Measurements from ENCODE around the gene MAMDC2.

MAMDC2 gene

DNA sequence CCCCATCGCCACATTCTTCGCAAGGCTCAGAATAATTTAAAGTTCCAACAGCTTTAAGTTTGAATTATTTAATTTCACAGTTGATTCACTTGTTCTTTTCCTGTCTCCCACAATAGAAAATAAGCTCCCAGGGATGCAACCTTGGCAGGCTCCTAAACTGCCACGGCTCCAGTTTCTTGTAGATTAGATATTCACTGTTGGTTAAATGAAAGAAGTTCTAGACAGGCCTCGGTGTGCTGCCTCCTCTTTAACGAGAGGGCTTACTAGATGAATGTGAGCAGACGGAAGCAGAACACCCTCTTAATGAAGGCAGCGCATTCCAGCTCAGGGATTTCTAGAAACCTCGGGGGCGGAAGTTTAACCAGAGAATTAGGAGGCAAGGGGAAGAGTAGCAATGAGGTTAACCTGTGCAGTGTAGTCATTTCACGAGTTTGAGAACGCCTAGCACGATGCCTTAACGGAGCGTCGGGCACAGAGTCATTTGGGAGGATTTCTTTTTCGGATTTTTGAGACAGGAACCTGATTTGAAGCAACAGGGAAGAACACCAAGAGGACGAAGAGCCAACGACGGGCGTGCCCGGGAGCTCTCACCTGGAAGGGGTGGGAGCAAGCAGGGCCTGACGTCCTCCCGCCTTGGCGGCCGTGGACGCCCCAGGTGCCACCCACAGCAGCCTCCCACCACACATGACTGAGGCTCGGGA is 214.5 kb downstream of the MAMDC2 start:
- Histone ChIP-seq H3K36me3 (ENCODE audit: control insufficient read depth, insufficient read depth, low read length) (no peaks in the 10 kb centered on the region), H3K9me3 (ENCODE audit: control insufficient read depth, insufficient read depth, low read length) (no peaks in the 10 kb centered on the region), H3K27me3 (ENCODE audit: control insufficient read depth, insufficient read depth, low read length) (no peaks in the 10 kb centered on the region), H3K4me3 (ENCODE audit: low read length) (peak overlapping the region; percentile 72; the same call in 1 of the 2 replicates), H3K4me1 (ENCODE audit: control insufficient read depth, insufficient read depth, low read length) (no peaks in the 10 kb centered on the region), H3K27ac (ENCODE audit: low read length) (no peak overlapping the region)
- no peak for DNase-seq (ENCODE audit: low read depth, low spot score)
- no CpG with 5 or more reads among the region's 27 CpGs for WGBS (ENCODE audit: insufficient coverage, insufficient read length)

GRCh38 chr9:70258692-70259511 is 215.3 kb downstream of the MAMDC2 start, which contains the start of gene SMC5:
SMC5 (plus strand) TSS chr9:70258978; CDS start chr9:70259079, 101 bp downstream.
- WGBS (ENCODE audit: insufficient coverage, insufficient read length): no CpG with 5 or more reads among the region's 75 CpGs
- DNase-seq (ENCODE audit: low read depth, low spot score): peak; percentile 74

DNA sequence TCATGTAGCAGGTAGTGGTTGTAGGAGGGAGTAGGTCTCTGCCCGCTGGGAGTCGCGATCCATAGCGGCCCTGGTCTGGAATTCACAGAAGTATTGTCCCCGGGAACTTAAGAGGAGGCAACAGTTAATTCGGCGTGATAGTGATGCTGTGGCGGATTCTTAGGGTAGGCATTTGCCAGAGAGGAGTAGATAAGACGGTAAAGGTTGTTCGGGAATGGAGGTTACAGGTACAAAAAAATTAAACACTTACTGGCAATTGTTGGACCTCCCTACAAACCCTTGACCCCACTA is 215.8 kb downstream of the MAMDC2 start:
- Histone ChIP-seq H3K27ac (ENCODE audit: low read length) (no peak overlapping the region), H3K9me3 (ENCODE audit: control insufficient read depth, insufficient read depth, low read length) (no peaks in the 10 kb centered on the region), H3K4me3 (ENCODE audit: low read length) (peak overlapping the region; percentile 72), H3K36me3 (ENCODE audit: control insufficient read depth, insufficient read depth, low read length) (no peaks in the 10 kb centered on the region), H3K4me1 (ENCODE audit: control insufficient read depth, insufficient read depth, low read length) (no peaks in the 10 kb centered on the region), H3K27me3 (ENCODE audit: control insufficient read depth, insufficient read depth, low read length) (no peaks in the 10 kb centered on the region)
- DNase-seq (ENCODE audit: low read depth, low spot score): no peak
- no CpG with 5 or more reads among the region's 10 CpGs for WGBS (ENCODE audit: insufficient coverage, insufficient read length)

More at GRCh38 chr9:70258692-70259511, 215.3 kb downstream of the MAMDC2 start, which contains the start of gene SMC5:
- H3K36me3 ChIP-seq (ENCODE audit: control insufficient read depth, insufficient read depth, low read length): no peaks in the 10 kb centered on the region
- H3K4me1 ChIP-seq (ENCODE audit: control insufficient read depth, insufficient read depth, low read length): no peaks in the 10 kb centered on the region
- no peaks in the 10 kb centered on the region for H3K27me3 ChIP-seq (ENCODE audit: control insufficient read depth, insufficient read depth, low read length)
- no peaks in the 10 kb centered on the region for H3K9me3 ChIP-seq (ENCODE audit: control insufficient read depth, insufficient read depth, low read length)
- peak within 1 kb of the TSS; percentile 72 for H3K4me3 ChIP-seq (ENCODE audit: low read length)
- H3K27ac ChIP-seq (ENCODE audit: low read length): no peak within 1 kb of the TSS

DNA sequence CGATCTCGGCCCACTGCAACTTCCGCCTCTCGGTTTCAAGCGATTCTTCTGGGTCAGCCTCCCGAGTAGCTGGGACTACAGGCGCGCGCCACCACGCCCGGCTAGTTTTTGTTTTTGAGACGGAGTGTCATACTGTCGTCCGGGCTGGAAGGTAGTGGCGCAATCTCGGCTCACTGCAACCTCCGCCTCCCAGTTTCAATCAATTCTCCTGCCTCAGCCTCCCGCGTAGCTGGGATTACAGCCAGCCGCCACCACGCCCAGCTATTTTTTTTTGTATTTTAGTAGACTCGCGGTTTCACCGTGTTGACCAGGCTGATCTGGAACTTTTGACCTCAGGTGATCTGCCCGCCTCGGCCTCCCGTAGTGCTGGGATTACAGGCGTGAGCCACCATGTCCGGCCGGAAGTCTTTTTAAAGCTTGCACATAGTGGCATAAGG is 216.4 kb downstream of the MAMDC2 start:
- H3K4me1 ChIP-seq (ENCODE audit: control insufficient read depth, insufficient read depth, low read length): no peaks in the 10 kb centered on the region
- no peaks in the 10 kb centered on the region for H3K9me3 ChIP-seq (ENCODE audit: control insufficient read depth, insufficient read depth, low read length)
- no peak for DNase-seq (ENCODE audit: low read depth, low spot score)
- no CpG with 5 or more reads among the region's 30 CpGs for WGBS (ENCODE audit: insufficient coverage, insufficient read length)
- peaks cover 3% of the 10 kb centered on the region; the same call in 1 of the 2 replicates for H3K36me3 ChIP-seq (ENCODE audit: control insufficient read depth, insufficient read depth, low read length)
- peak overlapping the region; percentile 33; the same call in 1 of the 2 replicates for H3K4me3 ChIP-seq (ENCODE audit: low read length)
- no peaks in the 10 kb centered on the region for H3K27me3 ChIP-seq (ENCODE audit: control insufficient read depth, insufficient read depth, low read length)
- H3K27ac ChIP-seq (ENCODE audit: low read length): no peak overlapping the region

DNA sequence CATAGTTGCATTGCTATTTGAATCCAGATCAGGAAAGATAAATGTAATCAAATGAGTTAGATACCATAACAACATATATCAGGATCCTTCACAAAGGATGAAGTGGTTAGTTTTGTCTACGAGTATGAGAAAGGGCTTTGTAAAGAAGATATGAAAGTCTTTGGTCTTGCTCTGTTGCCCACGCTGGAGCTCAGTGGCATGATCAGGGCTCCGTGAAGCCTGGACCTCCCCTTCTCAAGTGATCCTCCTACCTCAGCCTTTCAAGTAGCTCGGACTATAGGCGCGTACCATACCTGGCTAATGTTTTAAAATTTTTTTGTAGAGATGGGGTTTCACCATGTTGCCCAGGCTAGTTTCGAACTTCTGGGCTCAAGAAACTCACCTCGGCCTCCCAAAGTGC is 217.0 kb downstream of the MAMDC2 start:
- Histone ChIP-seq H3K36me3 (ENCODE audit: control insufficient read depth, insufficient read depth, low read length) (peaks cover 3% of the 10 kb centered on the region; the same call in 1 of the 2 replicates), H3K27ac (ENCODE audit: low read length) (no peak overlapping the region), H3K9me3 (ENCODE audit: control insufficient read depth, insufficient read depth, low read length) (no peaks in the 10 kb centered on the region), H3K27me3 (ENCODE audit: control insufficient read depth, insufficient read depth, low read length) (no peaks in the 10 kb centered on the region), H3K4me3 (ENCODE audit: low read length) (no peak overlapping the region), H3K4me1 (ENCODE audit: control insufficient read depth, insufficient read depth, low read length) (no peaks in the 10 kb centered on the region)
- no peak for DNase-seq (ENCODE audit: low read depth, low spot score)
- no CpG with 5 or more reads among the region's 8 CpGs for WGBS (ENCODE audit: insufficient coverage, insufficient read length)

DNA sequence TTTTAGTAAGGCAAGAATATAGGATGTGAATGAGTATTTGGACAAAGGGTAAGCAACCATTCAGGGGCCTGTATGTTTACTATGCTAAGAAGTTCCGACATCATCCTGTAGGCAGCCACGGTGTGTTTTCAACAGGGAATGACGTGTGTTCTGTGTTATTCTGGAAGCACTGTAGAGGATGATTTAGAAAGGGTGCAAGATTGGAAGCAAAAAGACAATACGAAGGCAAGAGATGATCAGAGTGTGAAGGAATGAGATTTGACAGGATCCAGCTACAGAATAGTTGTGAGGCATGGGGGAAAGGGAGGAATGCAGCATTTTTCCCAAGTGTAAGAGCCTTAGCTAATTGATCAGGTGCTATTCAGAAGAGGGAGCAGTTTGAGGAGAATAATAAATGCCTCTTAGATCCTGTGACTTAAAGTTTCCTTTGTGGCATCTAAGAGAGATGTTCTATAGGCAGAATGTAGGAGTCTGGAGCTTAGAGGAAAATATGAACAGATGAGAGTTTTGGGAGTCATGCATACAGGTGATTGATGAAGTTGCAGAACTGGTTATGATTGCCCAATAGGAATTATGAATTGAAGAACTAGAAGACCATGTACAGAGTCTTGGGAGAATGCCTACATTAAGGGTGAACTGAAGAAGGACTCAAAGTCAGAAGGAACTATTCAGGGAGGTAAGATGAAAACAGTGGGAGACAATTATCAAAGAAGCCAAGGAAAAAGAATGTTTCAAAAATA is 217.7 kb downstream of the MAMDC2 start:
- no CpG with 5 or more reads among the region's 4 CpGs for WGBS (ENCODE audit: insufficient coverage, insufficient read length)
- H3K27ac ChIP-seq (ENCODE audit: low read length): no peak overlapping the region
- H3K4me3 ChIP-seq (ENCODE audit: low read length): no peak overlapping the region
- DNase-seq (ENCODE audit: low read depth, low spot score): no peak
- H3K27me3 ChIP-seq (ENCODE audit: control insufficient read depth, insufficient read depth, low read length): no peaks in the 10 kb centered on the region
- no peaks in the 10 kb centered on the region for H3K4me1 ChIP-seq (ENCODE audit: control insufficient read depth, insufficient read depth, low read length)
- H3K9me3 ChIP-seq (ENCODE audit: control insufficient read depth, insufficient read depth, low read length): no peaks in the 10 kb centered on the region
- peaks cover 3% of the 10 kb centered on the region; the same call in 1 of the 2 replicates for H3K36me3 ChIP-seq (ENCODE audit: control insufficient read depth, insufficient read depth, low read length)

DNA sequence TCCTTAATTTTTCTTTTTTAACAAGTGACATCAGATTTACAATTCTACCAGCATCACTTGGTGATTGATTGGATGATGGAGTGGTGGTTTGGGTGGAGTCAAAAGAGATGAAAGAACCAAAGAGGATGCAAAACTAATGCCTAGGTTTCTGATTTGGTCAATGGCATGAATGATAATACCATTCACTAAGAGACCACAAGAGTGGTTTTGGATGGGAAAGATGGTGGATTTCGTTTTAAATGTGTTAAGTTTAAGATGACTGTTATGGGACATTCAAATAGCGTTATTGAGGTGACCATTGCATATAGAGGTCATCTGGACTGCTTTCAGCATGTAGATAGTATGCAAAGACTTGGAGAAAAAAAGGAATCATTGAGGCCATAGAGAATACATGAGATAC is 218.7 kb downstream of the MAMDC2 start:
- H3K4me3 ChIP-seq (ENCODE audit: low read length): no peak overlapping the region
- WGBS (ENCODE audit: insufficient coverage, insufficient read length): 100% methylated on average over 2 of the region's 2 CpGs
- no peaks in the 10 kb centered on the region for H3K4me1 ChIP-seq (ENCODE audit: control insufficient read depth, insufficient read depth, low read length)
- no peak overlapping the region for H3K27ac ChIP-seq (ENCODE audit: low read length)
- no peak for DNase-seq (ENCODE audit: low read depth, low spot score)
- H3K9me3 ChIP-seq (ENCODE audit: control insufficient read depth, insufficient read depth, low read length): no peaks in the 10 kb centered on the region
- H3K27me3 ChIP-seq (ENCODE audit: control insufficient read depth, insufficient read depth, low read length): no peaks in the 10 kb centered on the region
- peaks cover 4% of the 10 kb centered on the region; the same call in 1 of the 2 replicates for H3K36me3 ChIP-seq (ENCODE audit: control insufficient read depth, insufficient read depth, low read length)

GRCh38 chr9:70262948-70263347 is 219.3 kb downstream of the MAMDC2 start:
- WGBS (ENCODE audit: insufficient coverage, insufficient read length): no CpG with 5 or more reads among the region's 6 CpGs
- H3K9me3 ChIP-seq (ENCODE audit: control insufficient read depth, insufficient read depth, low read length): no peaks in the 10 kb centered on the region
- peaks cover 5% of the 10 kb centered on the region; the same call in 1 of the 2 replicates for H3K36me3 ChIP-seq (ENCODE audit: control insufficient read depth, insufficient read depth, low read length)
- H3K27me3 ChIP-seq (ENCODE audit: control insufficient read depth, insufficient read depth, low read length): no peaks in the 10 kb centered on the region
- no peak for DNase-seq (ENCODE audit: low read depth, low spot score)
- H3K4me1 ChIP-seq (ENCODE audit: control insufficient read depth, insufficient read depth, low read length): no peaks in the 10 kb centered on the region
- no peak overlapping the region for H3K27ac ChIP-seq (ENCODE audit: low read length)
- no peak overlapping the region for H3K4me3 ChIP-seq (ENCODE audit: low read length)

GRCh38 chr9:70263421-70263820 is 219.8 kb downstream of the MAMDC2 start:
- H3K4me1 ChIP-seq (ENCODE audit: control insufficient read depth, insufficient read depth, low read length): no peaks in the 10 kb centered on the region
- no CpG with 5 or more reads among the region's 1 CpG for WGBS (ENCODE audit: insufficient coverage, insufficient read length)
- DNase-seq (ENCODE audit: low read depth, low spot score): no peak
- H3K9me3 ChIP-seq (ENCODE audit: control insufficient read depth, insufficient read depth, low read length): no peaks in the 10 kb centered on the region
- H3K4me3 ChIP-seq (ENCODE audit: low read length): no peak overlapping the region
- no peaks in the 10 kb centered on the region for H3K27me3 ChIP-seq (ENCODE audit: control insufficient read depth, insufficient read depth, low read length)
- H3K36me3 ChIP-seq (ENCODE audit: control insufficient read depth, insufficient read depth, low read length): peaks cover 5% of the 10 kb centered on the region; the same call in 1 of the 2 replicates
- H3K27ac ChIP-seq (ENCODE audit: low read length): no peak overlapping the region
